IMR-90 (cell line): Measurements from ENCODE around the gene MYO3B. TPM values are rescaled to one million over a fixed set of nuclear protein-coding genes. Genes with fewer than 3 reads are reported as not detected.

ENCODE experiments used
- ATAC-seq: fragments of 200-7000 bp; cut with Tn5 transposase; 2 replicates; pipeline ENCODE4 v1.9.1; 2020; ENCODE audit warnings: low read depth, mild to moderate bottlenecking, moderate library complexity
- BruUV-seq: library from RNA; stranded (reverse); fragments of 400-500 nt; replicated peaks from 2 replicates; lab custom pipeline; 2021; lab: Mats Ljungman, UMichigan
- CTCF ChIA-PET: fragments of 300-600 bp; formaldehyde crosslinking; extraction: SDS; loops from one replicate; lab custom pipeline; 2021; ENCODE audit warnings: antibody characterized with exemption; lab: Yijun Ruan, JAX
- POLR2A ChIA-PET: fragments of 300-600 bp; sonication (Branson Sonifier 250); formaldehyde crosslinking; loops from one replicate; lab custom pipeline; 2022; ENCODE audit warnings: antibody characterized with exemption; ENCODE audit not compliant: unreplicated experiment; lab: Charles Lee
- DNase-seq: peaks from one replicate; pipeline ENCODE4 v3.0.0; 2013
- H2AFZ ChIP-seq: replicated peaks from 2 replicates; pipeline ENCODE3; 2013; ENCODE audit warnings: low read length, mild to moderate bottlenecking; ENCODE audit not compliant: poor library complexity
- H2AK5ac ChIP-seq: 2 replicates; pipeline ENCODE4 v1.6.1; 2013; ENCODE audit warnings: low read depth, low read length, inconsistent platforms
- H2AK9ac ChIP-seq: replicated peaks from 2 replicates; pipeline ENCODE3; 2013; ENCODE audit warnings: mild to moderate bottlenecking, low read depth, low read length, moderate library complexity; ENCODE audit not compliant: poor library complexity
- H2BK120ac ChIP-seq: 2 replicates; pipeline ENCODE4 v1.6.1; 2013; ENCODE audit warnings: low read depth, low read length, inconsistent platforms
- H2BK15ac ChIP-seq: 3 replicates; pipeline ENCODE4 v1.6.1; 2013; ENCODE audit warnings: low read depth, low read length, inconsistent platforms
- H2BK20ac ChIP-seq: 2 replicates; pipeline ENCODE4 v1.6.1; 2013; ENCODE audit warnings: low read depth, mild to moderate bottlenecking, inconsistent platforms, low read length, moderate library complexity
- H2BK5ac ChIP-seq: 2 replicates; pipeline ENCODE4 v1.6.1; 2013; ENCODE audit warnings: mild to moderate bottlenecking, low read depth, low read length, inconsistent platforms; ENCODE audit not compliant: poor library complexity, severe bottlenecking
- H3K14ac ChIP-seq: replicated peaks from 2 replicates; pipeline ENCODE4 v1.6.1; 2013; ENCODE audit warnings: low read depth, low read length, inconsistent platforms
- H3K18ac ChIP-seq: 2 replicates; pipeline ENCODE4 v1.6.1; 2013; ENCODE audit warnings: low read depth, low read length, control low read depth
- H3K23ac ChIP-seq: 2 replicates; pipeline ENCODE4 v1.6.1; 2013; ENCODE audit warnings: low read depth, low read length, inconsistent platforms
- H3K27ac ChIP-seq: 2 replicates; pipeline ENCODE4 v1.5.1; 2013; ENCODE audit warnings: mild to moderate bottlenecking, control low read depth, low read length; ENCODE audit not compliant: insufficient read depth
- H3K27me3 ChIP-seq: 2 replicates; pipeline ENCODE4 v1.6.1; 2013; ENCODE audit warnings: low read length; ENCODE audit not compliant: control insufficient read depth, insufficient read depth
- H3K36me3 ChIP-seq: 2 replicates; pipeline ENCODE4 v1.6.1; 2013; ENCODE audit warnings: low read length, mixed read lengths; ENCODE audit not compliant: control insufficient read depth, insufficient read depth
- H3K4ac ChIP-seq: 2 replicates; pipeline ENCODE4 v1.6.1; 2013; ENCODE audit warnings: low read depth, low read length, inconsistent platforms
- H3K4me1 ChIP-seq: 2 replicates; pipeline ENCODE4 v1.6.1; 2013; ENCODE audit warnings: low read length, mixed read lengths; ENCODE audit not compliant: control insufficient read depth, insufficient read depth
- H3K4me2 ChIP-seq: 2 replicates; pipeline ENCODE4 v1.6.1; 2013; ENCODE audit warnings: low read depth, mild to moderate bottlenecking, control low read depth, low read length, moderate library complexity
- H3K4me3 ChIP-seq: 2 replicates; pipeline ENCODE4 v1.5.1; 2013; ENCODE audit warnings: low read depth, mild to moderate bottlenecking, control low read depth, low read length, moderate library complexity; ENCODE audit not compliant: insufficient read depth
- H3K56ac ChIP-seq: 2 replicates; pipeline ENCODE4 v1.6.1; 2013; ENCODE audit warnings: low read length, inconsistent platforms; ENCODE audit not compliant: insufficient read depth; ENCODE audit errors: extremely low read depth
- H3K79me1 ChIP-seq, 2 experiments: 2 replicates each; pipeline ENCODE4 v1.6.1; 2013; ENCODE audit warnings: low read length in 2 of 2, inconsistent platforms in 1 of 2, low read depth in 1 of 2
- H3K9ac ChIP-seq: 2 replicates; pipeline ENCODE4 v1.6.1; 2013; ENCODE audit warnings: low read depth, low read length, control low read depth
- H3K9me1 ChIP-seq: 2 replicates; pipeline ENCODE4 v1.6.1; 2013; ENCODE audit warnings: low read length, inconsistent platforms; ENCODE audit not compliant: insufficient read depth
- H3K9me3 ChIP-seq: 2 replicates; pipeline ENCODE4 v1.6.1; 2013; ENCODE audit warnings: low read length; ENCODE audit not compliant: control insufficient read depth, insufficient read depth
- H4K20me1 ChIP-seq: 2 replicates; pipeline ENCODE4 v1.6.1; 2013; ENCODE audit warnings: low read length, inconsistent platforms; ENCODE audit not compliant: insufficient read depth
- H4K5ac ChIP-seq: 2 replicates; pipeline ENCODE4 v1.6.1; 2013; ENCODE audit warnings: mild to moderate bottlenecking, low read depth, low read length, control low read depth
- H4K8ac ChIP-seq, 2 experiments: 2 replicates each; pipeline ENCODE4 v1.6.1; 2013; ENCODE audit warnings: low read depth in 2 of 2, low read length in 2 of 2, control low read depth in 1 of 2, inconsistent platforms in 1 of 2
- H4K91ac ChIP-seq: 2 replicates; pipeline ENCODE4 v1.6.1; 2013; ENCODE audit warnings: low read depth, low read length, inconsistent platforms; ENCODE audit not compliant: insufficient read depth
- CEBPB ChIP-seq: IDR thresholded peaks from 2 replicates; pipeline ENCODE4 v1.6.1; 2012; ENCODE audit warnings: low read depth, low read length, improper control_type of control experiment
- FOS ChIP-seq: fragments of 150-350 bp; IDR thresholded peaks from 2 replicates; pipeline ENCODE4 v1.6.1; 2016; ENCODE audit warnings: low read depth, low read length
- MXI1 ChIP-seq: IDR thresholded peaks from 2 replicates; pipeline ENCODE4 v1.6.1; 2012; ENCODE audit warnings: low read depth, mild to moderate bottlenecking, low read length, moderate library complexity, borderline replicate concordance
- WGBS, 2 experiments: methylation state at CpG; one replicate each; pipeline versions ENCODE4 v1.1.5 to v1.1.7; 2013; ENCODE audit warnings: missing lambda C conversion rate in 2 of 2; ENCODE audit not compliant: insufficient read length in 1 of 2; ENCODE audit errors: extremely low coverage in 2 of 2; 5-methylcytosine and 5-hydroxymethylcytosine counted together
- dilution Hi-C: fragments of 300-500 bp; cut with HindIII; formaldehyde crosslinking; loops from one replicate; pipeline ENCODE4 v1.14.3; 2018; ENCODE audit warnings: low sequenced_read_pairs; ENCODE audit not compliant: unreplicated experiment
- in situ Hi-C: fragments of 300-500 bp; cut with MboI; formaldehyde crosslinking; loops from 3 replicates; pipeline ENCODE4 v1.14.3; 2019; ENCODE audit warnings: low sequenced_read_pairs, inconsistent platforms, mixed read lengths
- intact Hi-C: fragments of 100-400 bp; cut with micrococcal nuclease; formaldehyde crosslinking; loops from 2 replicates; pipeline ENCODE4 v1.10.0; 2022
- polyA plus RNA-seq, 3 experiments: library from polyadenylated mRNA; depleted of rRNA; stranded (reverse); fragments of >200 nt; gene quantifications; 2 replicates each; pipeline ENCODE4 v1.2.3, GENCODE V29; 2012; ENCODE audit warnings: low replicate concordance in 1 of 3
- total RNA-seq: library from RNA; depleted of rRNA; stranded (reverse); fragments of >200 nt; gene quantifications from 2 replicates; pipeline ENCODE4 v1.2.3, GENCODE V29; 2012

MYO3B gene
- total and polyA plus RNA-seq, 2 of the 4 experiments (the other 2 are of a cell fraction): 0.02 TPM; not detected in 1

- Histone ChIP-seq H3K36me3 (no peaks in the 10 kb centered on the region), H3K4me1 (peaks cover 3% of the 10 kb centered on the region), H2BK15ac (no peak overlapping the region), H3K4me2 (no peak overlapping the region), H3K9me3 (no peaks in the 10 kb centered on the region), H4K91ac (no peak overlapping the region), H3K56ac (no peak overlapping the region), H2AK5ac (no peak overlapping the region), H3K14ac (no peak overlapping the region), H3K18ac (no peak overlapping the region), H3K4me3 (no peak overlapping the region), H2BK120ac (no peak overlapping the region), H2AK9ac (no peak overlapping the region), H3K23ac (no peak overlapping the region), H3K9ac (no peak overlapping the region), H3K9me1 (no peaks in the 10 kb centered on the region), H4K20me1 (no peaks in the 10 kb centered on the region), H3K79me1 (no peaks in the 10 kb centered on the region), H4K8ac (no peak overlapping the region), H2BK5ac (no peak overlapping the region), H3K27ac (no peak overlapping the region), H4K5ac (no peak overlapping the region), H3K4ac (no peak overlapping the region), H2AFZ (no peak overlapping the region), H2BK20ac (no peak overlapping the region), H3K27me3 (no peaks in the 10 kb centered on the region)
- intact Hi-C loops: no loop called here
- CTCF ChIA-PET: interaction anchor here (0.6 kb wide), 1 partner anchor 157 kb away, joined by 4 read pairs; no protein-coding TSS in a partner anchor
- DNase-seq: no peak
- BruUV-seq: no TSS peak
- dilution Hi-C loops: no loop called here
- TF ChIP-seq MXI1 (no peak), FOS (no peak), CEBPB (peak; percentile 42; the same call in 1 of the 2 replicates)
- POLR2A ChIA-PET: no interaction called here
- ATAC-seq: no peak
- in situ Hi-C loops: no loop called here
- WGBS, 2 experiments: no CpG with 5 or more reads among the region's 2 CpGs
Measured at GRCh38 chr2:170213651-170214050, 35.7 kb downstream of the MYO3B start.
